ENCODE measurements around the gene ATP10A.

The ATP10A gene

GRCh38 chr15:25716414-25717126 is 146.6 kb downstream of the ATP10A start:
- Histone ChIP-seq H3K36me3 (replicated peaks) (no peaks in the 10 kb centered on the region), H3K27me3 (replicated peaks) (no peaks in the 10 kb centered on the region), H3K27ac (no peak overlapping the region), H3K4me3 (ENCODE audit: low read depth, low read length) (no peak overlapping the region)
- in situ Hi-C loops (cut with HindIII; ENCODE audit: low pct_ligation_motif_present, low sequenced_read_pairs) = no loop called here
- no peak for DNase-seq
- TF ChIP-seq CTCF (IDR thresholded peaks at IDR 0.05; ENCODE audit: low read depth, low read length, missing control alignments) = no peak

DNA sequence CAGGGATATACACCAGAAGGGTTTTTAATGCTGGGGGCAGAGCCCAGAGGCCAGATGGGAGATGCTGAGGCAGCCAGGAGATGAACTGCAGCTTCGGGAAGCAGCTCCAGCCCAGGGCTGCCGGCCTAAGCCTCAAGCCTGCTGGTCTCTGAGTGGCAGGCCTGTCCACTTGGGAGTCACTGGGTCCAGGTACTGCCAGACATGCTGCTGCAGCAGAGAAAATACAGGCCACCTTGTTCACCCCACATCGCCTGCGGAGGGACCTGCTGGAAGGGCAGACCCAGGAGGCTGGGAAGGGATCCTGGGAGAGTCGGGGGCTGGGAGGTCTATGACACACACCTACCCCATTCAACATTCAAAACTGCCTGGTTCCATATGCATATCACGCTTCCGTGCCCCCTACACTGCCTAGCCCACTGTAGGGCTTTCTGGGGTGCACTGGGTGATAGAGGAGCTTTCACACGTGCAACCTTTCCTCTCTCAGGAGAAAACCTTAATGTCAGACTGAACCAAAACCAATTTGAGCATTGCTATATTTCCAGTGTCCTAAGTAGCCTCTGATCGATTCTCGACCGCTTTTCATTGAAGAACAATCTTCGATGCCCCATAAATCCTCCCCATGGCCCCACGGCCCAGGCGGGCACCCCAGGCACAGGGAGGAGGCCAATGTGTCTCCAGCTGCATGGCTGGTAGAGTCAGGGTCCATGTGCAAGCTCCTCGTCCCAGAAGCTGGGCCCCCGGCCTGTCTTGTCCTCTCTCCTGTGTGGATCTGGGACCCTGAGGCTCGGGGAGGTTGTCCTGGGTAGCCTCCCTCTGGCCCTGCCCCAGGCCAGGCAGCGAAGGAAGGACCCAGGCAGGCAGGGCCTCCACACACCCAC is 147.4 kb downstream of the ATP10A start:
- TF ChIP-seq CTCF (IDR thresholded peaks at IDR 0.05; ENCODE audit: low read depth, low read length, missing control alignments) = no peak
- Histone ChIP-seq H3K27me3 (replicated peaks) (no peaks in the 10 kb centered on the region), H3K36me3 (replicated peaks) (no peaks in the 10 kb centered on the region), H3K4me3 (ENCODE audit: low read depth, low read length) (no peak overlapping the region), H3K27ac (no peak overlapping the region)
- no peak for DNase-seq
- in situ Hi-C loops (cut with HindIII; ENCODE audit: low pct_ligation_motif_present, low sequenced_read_pairs) = no loop called here

DNA sequence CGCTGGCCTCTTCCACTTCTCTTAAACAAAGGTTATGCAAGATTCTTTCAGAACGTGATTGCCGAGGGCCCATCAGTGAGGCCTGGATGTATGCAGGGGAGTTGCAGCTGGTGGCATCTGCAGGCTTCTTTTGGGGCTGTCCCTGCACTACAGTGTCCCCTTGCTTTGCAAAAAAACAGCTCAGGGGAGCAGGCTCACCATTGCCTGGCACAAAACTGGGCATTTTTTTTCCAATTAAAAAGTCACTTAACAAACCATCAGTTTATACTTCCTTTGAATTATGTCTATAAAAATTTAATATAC is 148.6 kb downstream of the ATP10A start:
- no peak for DNase-seq
- no peak for TF ChIP-seq CTCF (IDR thresholded peaks at IDR 0.05; ENCODE audit: low read depth, low read length, missing control alignments)
- in situ Hi-C loops (cut with HindIII; ENCODE audit: low pct_ligation_motif_present, low sequenced_read_pairs) = no loop called here
- Histone ChIP-seq H3K27ac (no peak overlapping the region), H3K36me3 (replicated peaks) (no peaks in the 10 kb centered on the region), H3K27me3 (replicated peaks) (no peaks in the 10 kb centered on the region), H3K4me3 (ENCODE audit: low read depth, low read length) (no peak overlapping the region)

- Histone ChIP-seq H3K36me3 (replicated peaks) (no peaks in the 10 kb centered on the region), H3K27me3 (replicated peaks) (no peaks in the 10 kb centered on the region), H3K4me3 (ENCODE audit: low read depth, low read length) (no peak overlapping the region), H3K27ac (no peak overlapping the region)
- TF ChIP-seq CTCF (IDR thresholded peaks at IDR 0.05; ENCODE audit: low read depth, low read length, missing control alignments) = no peak
- no peak for DNase-seq
- in situ Hi-C loops (cut with HindIII; ENCODE audit: low pct_ligation_motif_present, low sequenced_read_pairs) = no loop called here
Measured at GRCh38 chr15:25713736-25714537, 149.2 kb downstream of the ATP10A start.

- no peak for TF ChIP-seq CTCF (IDR thresholded peaks at IDR 0.05; ENCODE audit: low read depth, low read length, missing control alignments)
- Histone ChIP-seq H3K4me3 (ENCODE audit: low read depth, low read length) (no peak overlapping the region), H3K27ac (no peak overlapping the region), H3K27me3 (replicated peaks) (no peaks in the 10 kb centered on the region), H3K36me3 (replicated peaks) (no peaks in the 10 kb centered on the region)
- in situ Hi-C loops (cut with HindIII; ENCODE audit: low pct_ligation_motif_present, low sequenced_read_pairs) = no loop called here
- DNase-seq = no peak
Measured at GRCh38 chr15:25712961-25713355, 150.2 kb downstream of the ATP10A start.

All from brain microvascular endothelial cell (primary cell).